HG03521 (cell line): Measurements from ENCODE around the gene TSPAN18.

ENCODE experiments used
- ATAC-seq: cut with Tn5 transposase; IDR thresholded peaks from one replicate; pipeline ENCODE4 v1.9.1; 2021; ENCODE audit warnings: mild to moderate bottlenecking, moderate library complexity; ENCODE audit not compliant: unreplicated experiment

TSPAN18 gene

GRCh38 chr11:44755556-44756523 lies 29.1 kb downstream of the TSPAN18 start:
- no peak for ATAC-seq

- no peak for ATAC-seq
These were observed 32.2 kb downstream of the TSPAN18 start for GRCh38 chr11:44758983-44759382.

GRCh38 chr11:44759743-44760476 lies 33.1 kb downstream of the TSPAN18 start:
- ATAC-seq = no peak

DNA sequence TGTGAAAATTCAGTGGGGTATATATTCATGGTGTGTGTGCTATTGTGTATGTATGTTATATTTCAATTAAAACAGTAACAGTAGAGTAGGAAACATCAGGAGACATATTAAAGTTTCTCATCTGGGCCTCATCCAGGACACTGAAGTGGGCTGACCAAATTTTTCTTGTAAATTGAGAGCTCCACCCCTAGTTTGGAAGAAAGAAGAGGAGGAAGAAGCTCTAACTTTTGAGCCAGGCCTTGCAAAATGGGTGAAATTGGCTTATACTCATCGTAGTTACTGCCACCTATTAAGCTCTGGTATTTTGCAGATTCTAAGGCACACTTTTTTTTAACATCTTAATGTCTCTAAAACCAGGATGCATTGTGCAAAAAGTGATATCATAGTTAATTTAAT lies 33.7 kb downstream of the TSPAN18 start:
- no peak for ATAC-seq

GRCh38 chr11:44760917-44761550 lies 34.3 kb downstream of the TSPAN18 start:
- no peak for ATAC-seq

GRCh38 chr11:44761551-44761961 lies 34.8 kb downstream of the TSPAN18 start:
- no peak for ATAC-seq

- no peak for ATAC-seq
These were observed 36.5 kb downstream of the TSPAN18 start for GRCh38 chr11:44763121-44763820.

DNA sequence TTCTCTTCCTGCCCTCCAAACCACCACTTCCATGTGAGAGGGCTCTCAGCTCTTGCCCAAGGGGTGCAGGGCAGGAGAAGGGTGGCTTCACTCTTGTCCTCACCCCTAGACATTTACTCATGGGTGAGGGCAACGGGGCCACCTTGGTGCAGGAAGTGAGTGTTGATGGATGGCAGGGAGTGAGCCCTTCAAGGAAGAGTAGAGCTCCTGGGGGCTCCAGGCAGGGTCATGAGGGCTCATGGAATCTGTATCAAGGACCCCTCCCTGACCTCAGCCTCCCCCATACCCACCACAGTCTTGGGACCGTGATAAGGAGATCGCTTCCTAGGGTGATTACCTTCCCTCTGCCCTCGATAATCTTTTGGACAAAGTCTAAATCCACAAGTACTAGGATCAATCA lies 37.8 kb downstream of the TSPAN18 start:
- no peak for ATAC-seq

- ATAC-seq = no peak
These were observed 38.3 kb downstream of the TSPAN18 start for GRCh38 chr11:44765026-44765595.

DNA sequence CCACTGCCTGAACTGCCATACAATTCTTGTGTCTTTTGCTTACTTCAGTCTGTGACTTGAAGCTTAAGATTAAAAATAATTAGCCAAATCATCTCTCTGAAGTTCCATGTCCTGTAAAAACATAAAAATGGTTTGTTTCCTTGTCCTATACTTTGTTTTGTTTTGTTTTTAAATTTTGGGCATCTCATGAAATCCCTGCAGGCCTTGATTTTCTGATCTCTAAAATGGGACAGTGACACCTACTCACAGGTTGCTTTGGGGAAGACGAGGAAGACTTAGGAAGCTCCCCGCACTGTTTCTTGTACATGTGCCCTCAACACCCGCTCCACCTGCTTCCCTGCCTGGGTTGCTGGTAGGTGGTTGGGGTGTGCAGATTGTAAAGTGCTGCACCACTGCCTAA lies 38.9 kb downstream of the TSPAN18 start:
- ATAC-seq = no peak

DNA sequence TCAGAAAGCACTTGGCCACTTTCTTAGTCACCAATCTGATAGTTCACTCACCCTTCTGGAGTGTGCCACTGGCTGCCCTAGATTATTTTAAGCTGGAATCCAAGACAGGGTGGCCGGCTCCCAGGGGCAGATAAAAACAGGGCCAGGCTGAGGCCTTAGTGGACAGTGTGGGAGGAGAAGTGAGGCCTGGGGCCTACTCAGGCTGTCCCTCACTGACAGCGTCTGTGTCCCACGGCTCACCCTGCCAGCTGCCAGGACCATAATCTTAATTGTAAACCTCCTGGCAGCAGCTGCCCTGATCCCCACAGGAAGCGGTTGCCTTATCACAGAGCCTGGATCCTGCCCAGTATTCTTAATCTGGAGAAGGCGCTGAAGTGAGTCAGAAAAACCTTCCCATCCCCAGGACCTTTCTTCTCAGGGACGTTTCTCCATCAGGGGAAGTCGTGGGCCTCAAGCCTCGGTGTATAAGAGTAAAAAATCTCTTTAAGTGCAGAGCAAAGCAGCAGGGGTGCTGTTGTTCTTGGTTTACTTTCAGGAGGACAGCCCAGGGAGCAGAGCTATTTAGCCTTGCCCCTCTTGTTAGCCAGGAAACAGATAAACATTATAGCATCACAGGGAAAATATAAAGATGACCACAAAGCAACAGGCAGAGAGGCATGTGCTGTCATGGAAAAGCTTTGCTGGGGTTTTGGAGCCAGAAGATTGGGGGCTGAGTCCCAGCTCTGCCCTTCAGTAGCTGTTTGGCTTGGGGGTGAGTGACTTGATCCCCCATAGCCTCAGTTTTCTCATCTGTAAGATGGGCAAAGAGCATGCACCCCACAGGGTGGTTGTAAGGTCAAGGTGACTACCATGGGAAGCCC lies 39.6 kb downstream of the TSPAN18 start:
- ATAC-seq = no peak

DNA sequence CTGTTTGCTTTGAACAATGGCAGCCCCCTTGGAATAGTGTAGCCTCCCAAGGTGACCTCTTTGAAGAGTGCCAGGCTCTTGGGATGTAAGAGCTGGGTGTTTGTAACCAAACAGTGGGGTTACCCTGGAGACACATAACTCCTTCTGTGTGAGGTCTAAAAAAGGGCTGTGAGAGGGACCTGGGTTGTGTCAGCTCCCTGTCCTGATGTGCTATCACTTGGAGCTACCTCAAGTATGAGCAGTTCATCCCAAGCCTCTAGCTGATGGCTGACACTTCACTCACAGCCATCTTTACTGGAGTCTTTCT lies 40.2 kb downstream of the TSPAN18 start:
- ATAC-seq = no peak

DNA sequence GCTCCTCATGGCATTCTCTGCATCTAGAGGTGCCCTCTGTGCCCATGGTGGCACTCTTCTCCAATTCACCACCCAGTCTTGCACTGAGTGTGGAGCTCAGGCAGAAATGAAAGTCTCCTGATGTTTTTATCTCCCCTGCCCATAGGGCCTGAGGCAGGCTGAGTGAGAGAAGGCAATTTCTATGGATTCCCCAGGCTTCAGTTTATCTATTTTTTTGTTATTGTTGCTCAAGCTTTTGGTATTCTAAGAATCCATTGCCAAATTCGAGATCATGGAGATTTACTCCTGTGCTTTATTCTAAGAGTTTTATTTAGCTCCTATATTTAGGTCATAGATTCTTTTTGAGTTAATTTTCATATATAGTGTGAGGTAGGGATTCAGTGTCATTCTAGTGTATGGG lies 40.7 kb downstream of the TSPAN18 start:
- ATAC-seq = no peak

DNA sequence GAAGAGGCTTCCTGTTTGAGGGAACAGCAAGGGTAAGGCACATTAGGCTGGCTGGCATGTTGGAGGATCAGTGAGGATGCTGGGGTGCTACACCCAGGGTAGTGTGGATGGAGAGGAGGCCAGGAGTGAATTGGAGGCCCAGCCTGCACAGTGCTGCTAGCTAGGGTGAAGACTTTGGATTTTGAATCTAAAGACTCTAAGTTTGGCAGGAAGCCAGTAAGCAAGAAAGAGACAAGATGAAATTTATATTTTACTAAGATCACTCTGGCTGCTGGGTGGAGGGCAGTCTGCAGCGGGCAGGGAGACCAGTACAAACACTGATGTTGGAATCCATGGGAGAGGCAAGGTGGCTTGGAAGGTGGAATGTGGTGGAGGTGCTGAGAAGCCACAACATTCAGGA lies 43.6 kb downstream of the TSPAN18 start:
- ATAC-seq = no peak

DNA sequence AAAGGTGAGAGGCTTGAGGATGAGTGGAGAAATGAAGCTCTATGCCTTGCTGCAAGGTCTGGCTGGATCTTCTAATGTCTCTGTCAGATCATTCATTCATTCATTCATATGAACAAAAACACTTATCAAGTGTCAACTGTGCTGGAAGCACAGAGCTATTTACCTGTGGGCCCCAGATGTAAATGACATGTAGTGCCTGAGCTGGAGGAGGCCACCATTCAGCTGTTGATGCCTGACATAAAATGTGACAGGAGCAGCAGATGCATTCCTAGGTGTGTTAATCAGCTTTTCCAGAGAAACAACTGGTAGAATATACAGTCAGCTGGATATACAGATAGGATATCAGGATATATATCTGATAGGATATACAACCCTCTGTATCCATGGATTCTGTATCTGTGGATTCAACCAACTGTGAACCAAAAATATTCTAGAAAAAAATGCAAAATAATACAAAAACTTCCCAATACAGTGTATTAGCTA lies 44.5 kb downstream of the TSPAN18 start:
- no peak for ATAC-seq

- ATAC-seq = no peak
These were observed 45.1 kb downstream of the TSPAN18 start for GRCh38 chr11:44771841-44772240.

- no peak for ATAC-seq
These were observed 46.7 kb downstream of the TSPAN18 start for GRCh38 chr11:44773351-44773965.

DNA sequence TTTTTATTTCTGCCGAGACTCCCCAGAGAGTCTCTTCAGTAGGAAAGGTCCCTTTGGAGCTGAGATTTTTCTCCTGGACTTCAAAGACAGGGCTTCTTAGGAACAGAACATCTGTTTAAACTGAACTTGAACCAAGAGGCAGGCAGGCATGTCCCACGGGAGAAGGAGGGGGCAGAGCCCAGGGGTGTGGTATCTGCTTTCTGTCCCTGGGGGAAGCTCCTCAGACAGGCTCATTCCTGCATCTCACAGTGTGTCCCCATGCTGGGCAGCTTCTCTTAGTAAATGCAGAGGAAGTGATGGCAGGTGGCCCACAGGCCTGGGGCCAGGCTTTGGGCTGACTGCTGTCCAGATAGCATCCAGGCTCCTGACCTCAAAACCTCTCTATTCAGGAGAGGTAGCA lies 47.3 kb downstream of the TSPAN18 start:
- ATAC-seq = no peak

- no peak for ATAC-seq
These were observed 48.0 kb downstream of the TSPAN18 start for GRCh38 chr11:44774731-44775130.
